Stromal cell of bone marrow (primary cell): ENCODE results near the gene CDK13.

Experiments
- DNase-seq: peaks from one replicate; pipeline ENCODE4 v3.0.0-alpha.2; 2012; ENCODE audit warnings: low read depth

Gene CDK13

GRCh38 chr7:39948956-39949928 lies 814 bp upstream of the CDK13 start:
- peak; percentile 100 for DNase-seq

DNA sequence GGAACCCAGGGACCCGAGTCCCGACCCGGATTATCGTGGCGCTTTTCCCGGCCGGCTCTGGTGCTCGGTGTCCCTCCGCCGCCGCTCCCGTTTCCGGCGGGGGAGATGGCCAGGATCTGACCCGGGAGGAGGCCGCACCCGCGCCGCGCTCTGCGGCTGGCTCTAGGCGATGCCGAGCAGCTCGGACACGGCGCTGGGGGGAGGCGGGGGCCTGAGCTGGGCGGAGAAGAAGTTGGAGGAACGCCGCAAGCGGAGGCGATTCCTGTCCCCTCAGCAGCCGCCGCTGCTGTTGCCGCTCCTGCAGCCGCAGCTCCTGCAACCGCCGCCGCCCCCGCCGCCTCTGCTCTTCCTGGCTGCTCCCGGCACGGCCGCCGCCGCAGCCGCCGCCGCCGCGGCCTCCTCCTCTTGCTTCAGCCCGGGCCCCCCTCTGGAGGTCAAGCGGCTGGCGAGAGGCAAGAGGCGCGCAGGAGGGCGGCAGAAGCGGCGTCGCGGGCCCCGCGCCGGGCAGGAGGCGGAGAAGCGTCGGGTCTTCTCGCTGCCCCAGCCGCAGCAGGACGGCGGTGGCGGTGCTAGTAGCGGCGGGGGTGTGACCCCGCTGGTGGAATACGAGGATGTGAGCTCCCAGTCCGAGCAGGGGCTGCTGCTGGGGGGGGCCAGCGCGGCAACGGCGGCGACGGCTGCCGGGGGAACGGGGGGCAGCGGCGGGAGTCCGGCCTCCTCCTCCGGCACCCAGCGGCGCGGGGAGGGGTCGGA lies 593 bp downstream of the CDK13 start:
- no peak for DNase-seq

- DNase-seq: no peak
Observed at GRCh38 chr7:39951226-39952194, 1.5 kb downstream of the CDK13 start.

- DNase-seq: no peak
Observed at GRCh38 chr7:39952374-39952773, 2.3 kb downstream of the CDK13 start.

- no peak for DNase-seq
Observed at GRCh38 chr7:39952803-39953202, 2.7 kb downstream of the CDK13 start.

DNA sequence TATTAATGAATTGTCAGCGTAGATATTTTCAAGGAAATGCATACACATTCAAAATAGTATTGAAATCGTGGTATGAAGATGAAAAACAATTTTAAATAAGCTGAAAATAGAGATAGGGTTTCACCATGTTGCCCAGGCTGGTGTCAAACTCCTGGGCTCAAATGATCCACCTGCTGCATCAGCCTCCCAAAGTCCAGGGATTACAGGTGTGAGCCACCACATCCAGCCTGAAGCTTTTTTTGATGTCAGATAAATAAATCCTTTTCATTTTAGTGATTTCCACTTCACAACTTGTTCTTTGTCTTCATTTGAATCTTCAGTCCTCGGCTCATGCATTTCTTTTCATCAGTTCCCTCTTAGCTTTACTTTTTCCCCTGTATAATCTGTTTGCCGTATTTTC lies 4.6 kb downstream of the CDK13 start:
- DNase-seq: no peak

DNA sequence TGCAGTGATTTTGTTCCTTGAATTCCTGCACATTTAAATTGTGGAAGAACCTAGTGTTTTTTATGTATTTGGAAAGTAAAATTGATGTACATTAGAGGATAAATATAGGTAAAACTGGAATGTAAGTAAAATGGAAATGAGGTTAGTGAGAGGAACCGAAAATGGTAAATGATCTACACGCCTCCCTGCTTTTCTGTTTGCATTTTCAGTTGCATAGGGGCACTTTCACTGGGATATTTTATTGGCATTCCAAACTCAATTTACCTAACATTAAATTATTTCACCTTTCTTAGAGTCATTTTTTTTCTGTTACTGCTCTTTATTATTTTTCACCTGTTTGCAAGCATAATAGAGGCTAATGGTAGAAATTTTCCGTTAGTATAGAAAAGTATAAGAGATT lies 8.0 kb downstream of the CDK13 start:
- no peak for DNase-seq

DNA sequence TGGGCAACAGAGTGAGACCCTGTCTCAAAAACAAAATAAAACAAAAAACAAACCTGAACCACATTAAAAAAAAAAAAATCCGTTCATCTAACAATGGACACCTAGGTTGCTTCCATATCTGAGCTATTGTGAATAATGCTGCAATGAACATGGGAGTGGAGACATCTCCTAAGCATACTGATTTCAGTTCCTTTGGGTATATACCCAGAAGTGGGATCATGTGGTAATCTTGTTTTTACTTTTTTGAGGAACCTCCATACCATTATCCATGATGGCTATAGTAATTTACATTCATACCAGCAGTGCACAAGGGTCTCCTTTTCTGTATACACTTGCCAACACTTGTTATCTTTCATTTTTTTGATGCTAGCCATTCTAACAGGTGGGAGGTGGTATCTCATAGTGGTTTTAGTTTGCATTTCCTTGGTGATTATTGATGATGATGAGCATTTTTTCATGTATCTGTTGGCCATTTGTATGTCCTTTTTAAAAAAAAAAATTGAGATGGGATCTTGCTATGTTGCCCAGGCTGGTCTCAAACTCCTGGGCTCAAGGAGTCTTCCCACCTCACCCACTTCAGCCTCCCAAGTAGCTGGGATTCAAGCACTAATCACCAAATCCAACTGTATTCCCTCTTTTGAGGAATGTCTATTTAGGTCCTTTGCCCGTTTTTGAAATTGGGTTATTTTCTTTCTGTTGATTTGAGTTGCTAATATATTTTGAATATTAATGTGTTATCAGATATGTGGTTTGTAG lies 17.5 kb downstream of the CDK13 start:
- no peak for DNase-seq

DNA sequence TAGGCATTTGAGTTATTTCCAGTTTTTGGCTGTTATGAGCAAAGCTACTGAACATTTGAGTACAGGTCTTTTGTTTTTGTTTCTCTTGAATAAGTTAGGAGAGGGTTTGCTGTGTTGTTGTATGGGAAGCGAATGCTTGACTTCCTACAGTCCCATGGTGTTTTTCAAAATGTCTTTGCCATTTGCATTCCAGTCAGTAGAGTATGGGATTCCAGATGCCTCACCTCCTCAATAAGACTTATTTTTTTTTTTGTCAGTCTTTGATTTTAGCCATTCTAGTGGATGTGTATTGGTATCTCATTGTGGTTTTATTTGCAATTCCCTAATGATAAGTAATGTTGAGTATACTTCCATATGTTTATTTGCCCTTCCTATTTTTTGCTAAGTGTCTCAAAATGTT lies 19.4 kb downstream of the CDK13 start:
- DNase-seq: no peak

GRCh38 chr7:39971924-39972323 lies 21.9 kb downstream of the CDK13 start:
- no peak for DNase-seq

DNA sequence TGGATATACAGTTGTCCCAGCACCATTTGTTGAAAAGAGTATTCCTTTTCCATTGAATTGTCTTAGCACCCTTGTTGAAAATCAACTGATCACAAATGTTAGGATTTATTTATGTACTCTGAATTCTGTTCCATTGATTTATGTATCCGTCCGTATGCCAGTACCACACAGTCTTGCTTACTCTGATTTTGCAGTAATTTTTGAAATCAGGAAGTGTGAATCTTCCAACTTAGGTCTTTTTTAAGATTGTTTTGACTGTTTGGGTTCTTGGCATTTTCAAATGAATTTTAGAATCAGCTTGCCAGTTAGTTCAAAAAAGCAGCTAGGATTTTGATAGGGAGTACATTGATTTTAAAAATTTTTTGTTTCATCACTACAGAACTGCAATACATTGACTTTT lies 23.7 kb downstream of the CDK13 start:
- DNase-seq: no peak

GRCh38 chr7:39978230-39978934 lies 28.3 kb downstream of the CDK13 start:
- DNase-seq: no peak

GRCh38 chr7:39979406-39980073 lies 29.5 kb downstream of the CDK13 start:
- DNase-seq: no peak

GRCh38 chr7:39985398-39985918 lies 35.4 kb downstream of the CDK13 start:
- DNase-seq: no peak

- no peak for DNase-seq
Observed at GRCh38 chr7:39987641-39988347, 37.7 kb downstream of the CDK13 start.

DNA sequence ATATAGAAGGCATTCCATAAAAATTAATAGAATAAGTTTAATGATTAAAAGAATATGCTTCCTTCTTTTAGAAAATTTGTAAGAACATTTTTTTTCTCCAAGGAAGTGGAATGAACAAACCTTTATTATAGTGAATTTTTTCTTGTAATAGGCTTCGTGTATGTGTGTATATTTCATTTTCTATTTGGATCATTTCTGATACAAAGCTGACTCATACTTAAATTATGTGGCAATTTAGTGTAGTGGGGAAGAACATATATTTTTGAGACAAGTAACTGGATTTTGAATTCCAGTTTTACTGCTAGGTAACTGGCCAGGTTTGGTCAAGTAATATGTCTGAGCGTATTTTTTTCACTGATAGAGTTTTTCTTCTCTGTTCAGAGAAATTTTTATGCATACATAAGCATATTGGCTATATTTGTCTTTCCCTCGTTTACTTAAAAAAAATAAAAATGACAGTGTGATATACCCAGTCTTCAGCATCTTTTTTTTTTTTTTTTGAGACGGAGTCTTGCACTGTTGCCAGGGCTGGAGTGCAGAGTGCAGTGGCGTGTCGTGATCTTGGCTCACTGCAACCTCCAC lies 50.8 kb downstream of the CDK13 start:
- no peak for DNase-seq

DNA sequence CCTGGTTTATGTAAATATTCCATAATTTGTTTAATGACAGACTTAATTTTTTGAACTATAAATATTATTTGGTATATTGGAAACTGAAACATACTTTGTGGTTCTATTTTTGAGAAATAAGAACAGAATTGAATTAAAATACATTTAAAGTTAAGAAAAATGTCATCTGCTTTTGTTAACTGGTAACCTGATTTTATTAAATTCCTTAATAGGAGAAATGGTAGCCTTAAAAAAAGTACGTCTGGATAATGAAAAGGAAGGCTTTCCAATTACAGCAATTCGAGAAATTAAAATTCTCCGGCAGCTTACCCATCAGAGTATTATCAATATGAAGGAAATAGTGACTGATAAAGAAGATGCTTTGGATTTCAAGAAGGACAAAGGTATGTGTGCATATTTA lies 51.6 kb downstream of the CDK13 start:
- no peak for DNase-seq

- DNase-seq: no peak
Observed at GRCh38 chr7:40003597-40003996, 53.5 kb downstream of the CDK13 start.
